GM21529 (cell line): ENCODE data around the gene STK10.
"Not testable (repeated sequence)": the region's sequence is repeated elsewhere in the genome, so short reads cannot be mapped to it uniquely, and the experiment has no call there.

Source experiments
- ATAC-seq: cut with Tn5 transposase; IDR thresholded peaks from one replicate; pipeline ENCODE4 v1.9.1; 2021; ENCODE audit not compliant: unreplicated experiment

The STK10 gene

DNA sequence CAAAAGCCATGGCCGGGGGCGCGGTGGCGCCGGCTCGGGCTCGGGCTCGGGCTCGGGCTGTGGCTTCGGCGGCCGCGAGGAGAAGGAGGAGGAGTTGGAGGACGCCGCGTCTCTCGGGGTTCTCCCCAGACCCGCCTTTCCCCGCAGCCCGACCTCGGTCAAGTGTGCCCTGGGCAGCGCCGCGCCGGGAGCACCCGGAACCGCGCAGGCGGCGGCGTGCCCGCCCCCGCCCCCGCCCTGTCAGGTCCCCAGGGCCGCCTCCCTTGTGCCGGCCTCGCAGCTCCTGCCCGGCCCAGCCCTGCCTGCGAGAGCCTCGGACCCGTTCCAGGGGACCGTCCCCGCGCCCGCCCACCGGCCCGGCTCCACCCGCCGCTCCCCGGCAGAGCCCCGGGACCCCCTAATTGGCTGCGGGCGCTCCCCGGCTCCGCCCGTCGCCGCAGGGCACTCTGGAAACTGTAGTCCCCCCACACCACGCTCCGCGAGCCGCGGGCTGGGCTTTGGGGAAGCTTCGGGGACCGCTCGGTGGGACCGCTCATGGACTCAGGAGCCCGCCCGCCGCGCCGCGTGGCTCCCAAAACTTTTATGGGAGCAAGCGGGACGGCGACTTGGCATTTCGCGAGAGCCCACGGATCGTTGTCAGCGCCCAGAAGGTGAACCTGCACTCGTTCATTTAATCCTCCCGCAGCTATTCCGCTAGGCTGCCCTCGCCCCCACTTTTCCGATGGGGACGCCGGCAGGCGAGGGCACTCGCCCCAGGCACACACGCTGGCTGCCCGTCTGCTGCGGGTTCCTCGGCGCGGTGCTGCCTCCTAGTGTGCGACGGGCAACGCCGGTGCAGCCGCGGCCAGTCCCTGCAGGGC is at the start of gene STK10:
Gene STK10, minus strand, starts transcription at position 192 of the 860 bp plus-strand sequence. Its CDS starts 182 bp downstream, at position 10.
- ATAC-seq: peak; percentile 75

- ATAC-seq: no peak
Observed at GRCh38 chr5:172235827-172236736, 48.1 kb upstream of the STK10 start.

- peak; percentile 74 for ATAC-seq
Observed at GRCh38 chr5:172235132-172235780, 47.2 kb upstream of the STK10 start.

DNA sequence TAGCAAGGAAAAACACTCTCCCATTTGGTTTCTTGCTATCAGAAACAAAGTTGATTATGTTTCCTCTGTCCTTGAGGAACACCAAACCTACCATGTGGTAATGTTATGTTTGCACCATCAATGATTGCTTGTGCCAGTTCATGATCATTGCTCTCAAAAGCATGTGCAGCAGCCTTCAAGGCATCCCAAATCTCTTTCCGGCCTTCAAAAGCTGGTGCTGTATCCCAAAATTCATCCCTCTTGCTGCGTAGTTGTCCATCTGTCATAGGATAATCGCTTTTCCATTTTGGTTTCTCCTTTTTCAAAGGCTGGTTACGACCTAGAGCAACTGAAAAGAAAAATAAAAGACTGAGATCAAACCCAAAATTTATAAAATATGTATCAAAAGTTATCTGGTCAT is 46.0 kb upstream of the STK10 start:
- ATAC-seq: no peak

- ATAC-seq: peak; percentile 45
Observed at GRCh38 chr5:172229904-172230303, 41.9 kb upstream of the STK10 start.

DNA sequence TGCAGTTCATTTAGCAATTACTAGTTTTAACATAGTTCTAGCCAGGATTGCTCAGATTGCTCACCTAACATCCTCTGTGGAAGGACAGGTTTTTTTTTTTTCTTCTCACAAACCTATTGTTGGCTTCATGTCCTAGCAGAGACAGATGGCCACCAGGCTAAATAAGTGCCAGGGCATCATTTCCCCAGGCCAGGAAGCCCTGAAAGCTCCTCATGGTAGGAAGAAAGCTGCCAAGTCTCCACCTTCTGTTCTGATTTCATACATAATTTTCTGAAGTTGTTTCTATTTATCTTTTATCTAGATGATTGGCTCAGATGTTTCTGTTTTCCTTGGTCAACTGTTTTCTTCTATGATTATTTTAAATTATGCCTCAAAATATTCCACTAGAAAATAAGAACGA is 37.0 kb upstream of the STK10 start:
- ATAC-seq: no peak

- ATAC-seq: peak; percentile 85
Observed at GRCh38 chr5:172223901-172224873, 36.2 kb upstream of the STK10 start.

- no peak for ATAC-seq
Observed at GRCh38 chr5:172219296-172219695, 31.3 kb upstream of the STK10 start.

DNA sequence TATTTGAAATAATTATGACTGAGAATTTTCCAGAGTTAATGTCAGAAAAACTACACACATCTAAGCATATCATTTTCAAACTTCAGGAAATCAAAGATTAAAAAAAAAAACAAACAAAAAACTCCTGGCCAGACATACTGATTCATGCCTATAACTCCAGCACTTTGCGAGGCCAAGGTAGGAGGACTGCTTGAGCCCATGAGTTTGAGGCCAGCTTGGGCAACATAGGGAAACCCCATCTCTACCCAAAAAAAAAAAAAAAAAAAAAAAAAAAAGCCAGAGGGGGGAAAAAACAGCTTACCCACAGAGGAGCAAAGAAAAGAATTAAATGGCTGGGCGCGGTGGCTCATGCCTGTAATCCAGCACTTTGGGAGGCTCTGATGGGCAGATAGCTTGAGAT is 28.3 kb upstream of the STK10 start:
- ATAC-seq: no peak

DNA sequence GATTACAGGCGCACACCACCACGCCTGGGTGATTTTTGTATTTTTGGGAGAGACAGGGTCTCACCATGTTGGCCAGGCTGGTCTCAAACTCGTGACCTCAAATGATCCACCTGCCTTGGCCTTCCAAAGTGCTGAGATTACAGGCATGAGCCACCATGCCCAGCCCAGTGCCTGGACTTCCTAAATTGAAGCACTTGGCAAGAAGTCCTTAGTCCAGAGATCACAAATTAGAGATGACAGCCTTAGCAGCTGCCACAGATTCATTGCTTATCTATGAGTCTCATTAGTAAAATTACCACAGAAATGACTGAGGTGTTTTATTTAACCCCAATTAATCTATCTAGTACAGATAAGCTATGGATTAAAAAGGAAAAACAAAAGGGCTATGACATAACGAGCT is 25.1 kb upstream of the STK10 start:
- no peak for ATAC-seq

GRCh38 chr5:172211676-172212075 is 23.7 kb upstream of the STK10 start:
- no peak for ATAC-seq

DNA sequence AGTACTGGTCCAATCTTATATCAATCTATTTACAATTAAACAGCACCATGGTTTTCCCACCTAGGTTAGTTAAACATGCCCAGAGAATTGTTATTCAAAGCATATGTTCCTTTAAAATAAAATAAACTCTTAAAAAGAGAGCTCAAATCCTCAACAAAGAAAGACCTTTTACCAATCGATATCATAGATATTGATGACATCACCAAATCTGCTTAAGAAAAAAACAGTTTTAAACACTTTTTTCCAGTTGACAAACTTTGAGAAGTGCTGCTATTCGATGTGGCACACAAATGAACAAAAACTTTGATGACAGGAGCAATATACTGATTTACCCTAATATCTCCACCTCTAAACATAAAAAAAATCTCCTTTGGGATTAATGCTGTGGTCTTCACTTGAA is 21.7 kb upstream of the STK10 start:
- no peak for ATAC-seq

DNA sequence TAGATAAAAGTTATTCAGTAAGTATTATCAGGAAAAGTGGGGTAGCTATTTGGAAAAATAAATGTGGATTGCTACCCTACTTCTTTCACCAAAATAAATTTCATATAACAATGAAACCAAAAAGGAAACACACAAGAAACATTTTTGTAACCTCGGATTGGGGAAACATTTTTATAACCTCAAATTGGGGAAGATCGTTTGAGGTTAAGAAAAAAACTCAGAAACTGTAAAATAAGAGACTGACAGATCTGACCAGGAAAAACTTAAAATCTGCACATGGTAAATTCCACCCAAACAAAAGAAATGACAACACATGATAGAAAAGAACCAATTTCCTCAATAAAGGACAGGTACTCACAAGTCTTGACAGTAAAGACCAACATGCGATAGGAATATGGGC is 19.5 kb upstream of the STK10 start:
- no peak for ATAC-seq

DNA sequence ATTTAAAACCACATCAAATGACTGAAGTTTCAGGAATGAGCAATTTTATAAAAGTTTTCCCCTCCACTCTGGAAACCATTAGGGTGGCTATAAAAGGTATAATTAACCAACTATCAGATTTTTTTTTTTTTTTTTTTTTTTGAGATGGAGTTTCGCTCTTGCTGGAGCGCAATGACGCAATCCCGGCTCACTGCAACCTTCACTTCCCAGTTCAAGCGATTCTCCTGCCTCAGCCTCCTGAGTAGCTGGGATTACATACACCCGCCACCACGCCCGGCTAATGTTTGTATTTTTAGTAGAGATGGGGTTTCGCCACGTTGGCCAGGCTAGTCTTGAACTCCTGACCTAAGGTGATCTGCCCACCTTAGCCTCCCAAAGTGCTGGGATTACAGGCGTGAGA is 18.0 kb upstream of the STK10 start:
- ATAC-seq: not testable (repeated sequence)

GRCh38 chr5:172200476-172200875 is 12.5 kb upstream of the STK10 start:
- ATAC-seq: no peak

- no peak for ATAC-seq
Observed at GRCh38 chr5:172199446-172199845, 11.4 kb upstream of the STK10 start.

GRCh38 chr5:172197775-172198174 is 9.8 kb upstream of the STK10 start:
- ATAC-seq: not testable (repeated sequence)

DNA sequence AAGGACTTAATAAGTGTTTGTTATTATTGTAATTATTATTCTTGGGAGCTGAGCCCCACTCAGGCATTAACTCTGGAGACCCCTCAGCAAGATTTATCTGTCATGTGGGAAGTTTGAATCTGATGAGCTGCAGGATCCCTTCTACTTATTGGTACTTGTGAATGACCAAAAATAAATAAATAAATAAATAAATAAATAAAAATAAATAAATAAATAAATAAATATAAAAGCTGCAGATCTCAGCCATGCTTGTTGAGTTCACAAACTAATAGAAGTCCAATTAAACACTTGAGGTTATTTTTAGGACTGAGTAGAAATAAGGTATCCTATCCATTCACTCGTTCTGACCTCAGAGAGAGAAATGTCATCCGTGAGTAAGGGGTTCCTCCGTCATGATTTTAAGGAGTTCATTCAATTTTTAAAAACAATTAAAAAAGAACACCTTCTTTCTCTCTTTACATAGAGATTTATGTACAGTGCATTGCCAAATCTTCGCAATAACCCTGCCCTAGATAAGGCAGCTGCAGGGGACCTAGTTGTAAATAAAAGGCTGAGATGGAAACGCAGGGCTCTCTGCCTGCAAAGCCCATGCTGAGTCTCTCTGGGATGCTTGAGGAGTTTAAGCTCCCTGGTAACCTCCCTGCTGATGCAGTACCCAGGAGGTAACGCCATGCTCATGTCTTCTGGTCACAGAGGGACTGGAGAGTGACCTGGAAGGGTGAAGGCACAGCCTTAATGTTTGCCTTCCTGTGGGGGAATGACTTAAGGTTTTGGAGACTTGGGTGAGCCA is 7.2 kb upstream of the STK10 start:
- no peak for ATAC-seq

- ATAC-seq: no peak
Observed at GRCh38 chr5:172193872-172194271, 5.8 kb upstream of the STK10 start, which contains the start of gene EFCAB9. Gene EFCAB9 (plus strand): TSS chr5:172194172. CDS start chr5:172194173, 1 bp downstream.
